Endothelial cell of umbilical vein (primary cell): ENCODE results near the gene SIDT1. TPM values are rescaled to one million over a fixed set of nuclear protein-coding genes. Genes with fewer than 3 reads are reported as not detected.

ENCODE experiments used
- BruUV-seq: library from RNA; stranded (reverse); fragments of 400-500 nt; replicated peaks from 2 replicates; lab custom pipeline; 2021; lab: Mats Ljungman, UMichigan
- CTCF ChIA-PET: fragments of 300-600, 350-600 bp; sonication (Branson Sonifier 250); formaldehyde crosslinking; loops from one replicate; lab custom pipeline; 2021; ENCODE audit warnings: antibody characterized with exemption, inconsistent platforms; lab: Charles Lee
- POLR2A ChIA-PET: fragments of 300-600, 350-600 bp; sonication (Branson Sonifier 250); formaldehyde crosslinking; loops from one replicate; lab custom pipeline; 2021; ENCODE audit warnings: antibody characterized with exemption, inconsistent platforms; lab: Charles Lee
- DNase-seq: peaks from one replicate; pipeline ENCODE4 v3.0.0-alpha.2; 2011; ENCODE audit warnings: low read depth, low spot score
- FAIRE-seq: peaks from 2 replicates; lab custom pipeline; 2011; peaks lifted over from hg19 to GRCh38; lab: Jason Lieb, UNC
- H2AFZ ChIP-seq: 2 replicates; pipeline ENCODE4 v1.6.0; 2012; ENCODE audit warnings: low read depth, low read length, control low read depth, inconsistent platforms
- H3K27ac ChIP-seq: 2 replicates; pipeline ENCODE4 v1.5.1; 2011; ENCODE audit warnings: low read depth, mild to moderate bottlenecking, control low read depth, low read length, moderate library complexity; ENCODE audit not compliant: insufficient read depth
- H3K27me3 ChIP-seq, 2 experiments: 2 replicates each; pipeline versions ENCODE4 v1.6.0 to v1.6.1; 2011; ENCODE audit warnings: low read length in 2 of 2, mixed read lengths in 1 of 2; ENCODE audit not compliant: control insufficient read depth in 2 of 2, insufficient read depth in 2 of 2
- H3K36me3 ChIP-seq, 2 experiments: 2 replicates in 1 of 2; 3 replicates in 1 of 2; pipeline ENCODE4 v1.5.1; 2011; ENCODE audit warnings: low read length in 2 of 2, mild to moderate bottlenecking in 1 of 2, moderate library complexity in 1 of 2; ENCODE audit not compliant: control insufficient read depth in 2 of 2, insufficient read depth in 2 of 2; ENCODE audit errors: extremely low read depth in 1 of 2
- H3K4me1 ChIP-seq: 3 replicates; pipeline ENCODE4 v1.5.1; 2011; ENCODE audit warnings: mild to moderate bottlenecking, low read length; ENCODE audit not compliant: control insufficient read depth, insufficient read depth; ENCODE audit errors: extremely low read depth
- H3K4me2 ChIP-seq: 2 replicates; pipeline ENCODE4 v1.6.1; 2011; ENCODE audit warnings: low read length, control low read depth, mixed read lengths; ENCODE audit not compliant: insufficient read depth
- H3K4me3 ChIP-seq, 3 experiments: fragments of 200-600 bp in 1 of 3; sonication (generic), shearing (Covaris generic) in 1 of 3; replicated peaks in 1 of 3; 2 replicates each; pipeline ENCODE4 v1.5.1; 2011 to 2016; ENCODE audit warnings: control low read depth in 3 of 3, low read length in 3 of 3, mild to moderate bottlenecking in 2 of 3, inconsistent platforms in 1 of 3, low read depth in 1 of 3, moderate library complexity in 1 of 3; ENCODE audit not compliant: insufficient read depth in 1 of 3
- H3K79me2 ChIP-seq: 2 replicates; pipeline ENCODE4 v1.6.0; 2012; ENCODE audit warnings: low read length, inconsistent platforms; ENCODE audit not compliant: control insufficient read depth, insufficient read depth
- H3K9ac ChIP-seq: replicated peaks from 2 replicates; pipeline ENCODE3; 2011; ENCODE audit warnings: low read length, control low read depth; ENCODE audit not compliant: insufficient read depth; ENCODE audit errors: extremely low read depth
- H3K9me1 ChIP-seq: replicated peaks from 3 replicates; pipeline ENCODE4 v1.6.0; 2011; ENCODE audit warnings: mild to moderate bottlenecking, low read length; ENCODE audit not compliant: control insufficient read depth, insufficient read depth; ENCODE audit errors: extremely low read depth
- H3K9me3 ChIP-seq: replicated peaks from 2 replicates; pipeline ENCODE4 v1.5.1; 2012; ENCODE audit warnings: low read length, inconsistent platforms; ENCODE audit not compliant: control insufficient read depth, insufficient read depth
- H4K20me1 ChIP-seq: replicated peaks from 2 replicates; pipeline ENCODE3; 2011; ENCODE audit warnings: mild to moderate bottlenecking, low read length; ENCODE audit not compliant: control insufficient read depth, insufficient read depth; ENCODE audit errors: extremely low read depth
- EZH2 ChIP-seq: IDR thresholded peaks from 2 replicates; pipeline ENCODE4 v1.6.1; 2012; ENCODE audit warnings: borderline replicate concordance, low read depth, mild to moderate bottlenecking, moderate library complexity, low read length, inconsistent platforms; ENCODE audit not compliant: severe bottlenecking
- dilution Hi-C: fragments of 300-500 bp; cut with MboI; formaldehyde crosslinking; loops from one replicate; pipeline ENCODE4 v1.15.0; 2019; ENCODE audit warnings: low sequenced_read_pairs; ENCODE audit not compliant: extremely low pct_ligation_motif_present
- intact Hi-C: fragments of 100-400 bp; cut with micrococcal nuclease; formaldehyde crosslinking; loops from one replicate; pipeline ENCODE4 v1.10.0; 2022
- polyA plus RNA-seq, 4 experiments: library from polyadenylated mRNA; depleted of rRNA in 3 of 4; stranded (reverse) in 3 of 4; unstranded in 1 of 4; fragments of >200 nt; gene quantifications; 2 replicates each; pipeline versions ENCODE4 v1.2.1 to v1.2.3, GENCODE V29; 2011 to 2012; ENCODE audit warnings: missing spikeins in 1 of 4
- total RNA-seq: library from RNA; stranded (reverse); gene quantifications from 2 replicates; pipeline ENCODE4 v1.2.3, GENCODE V29; 2021
- TF ChIP-seq, protein P1 (sequence below), 2 donors: IDR thresholded peaks; 1 replicate in 1 of 2; 2 replicates in 1 of 2; pipeline ENCODE4 v1.5.1; 2011; ENCODE audit warnings: low read length in 2 of 2, mild to moderate bottlenecking in 2 of 2, moderate library complexity in 2 of 2, control low read depth in 1 of 2, inconsistent platforms in 1 of 2, low read depth in 1 of 2; ENCODE audit not compliant: insufficient read depth in 1 of 2; ENCODE audit errors: extremely low read depth in 1 of 2
- TF ChIP-seq, protein P2 (sequence below): IDR thresholded peaks from 2 replicates; pipeline ENCODE4 v1.6.1; 2011; ENCODE audit not compliant: insufficient read depth, insufficient read length

The SIDT1 gene
- total and polyA plus RNA-seq, 2 donors (not counting 3 experiments of a cell fraction or from before 2014, with no cell fraction given), result 0.07 TPM; not detected in 1

DNA sequence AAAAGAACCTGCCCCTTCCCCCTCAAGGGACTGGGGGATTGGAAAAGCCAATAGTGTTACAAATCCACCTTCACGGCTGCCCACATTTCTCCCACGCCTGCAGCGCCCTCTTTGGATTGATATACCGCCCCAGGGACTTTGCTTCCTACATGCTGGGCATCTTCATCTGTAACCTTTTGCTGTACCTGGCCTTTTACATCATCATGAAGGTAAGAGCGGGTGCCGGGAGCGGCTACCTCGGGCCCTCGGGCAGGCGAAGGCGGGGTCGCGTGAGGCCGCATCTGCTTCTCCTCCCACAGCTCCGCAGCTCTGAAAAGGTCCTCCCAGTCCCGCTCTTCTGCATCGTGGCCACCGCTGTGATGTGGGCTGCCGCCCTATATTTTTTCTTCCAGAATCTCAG is 91.0 kb downstream of the SIDT1 start:
- dilution Hi-C loops (no loop called here), intact Hi-C loops (loop anchor here (10.0 kb wide), 1 partner anchor 289 kb away; no protein-coding TSS in a partner anchor)
- POLR2A ChIA-PET, result no interaction called here
- no TSS peak for BruUV-seq
- DNase-seq, result no peak
- peak overlapping the region; percentile 8 for H3K4me2 ChIP-seq
- peaks cover 4% of the 10 kb centered on the region for H3K4me1 ChIP-seq
- no peaks in the 10 kb centered on the region for H3K79me2 ChIP-seq
- FAIRE-seq, result no peak
- H3K9me1 ChIP-seq, result no peaks in the 10 kb centered on the region
- TF ChIP-seq, protein P1, sequence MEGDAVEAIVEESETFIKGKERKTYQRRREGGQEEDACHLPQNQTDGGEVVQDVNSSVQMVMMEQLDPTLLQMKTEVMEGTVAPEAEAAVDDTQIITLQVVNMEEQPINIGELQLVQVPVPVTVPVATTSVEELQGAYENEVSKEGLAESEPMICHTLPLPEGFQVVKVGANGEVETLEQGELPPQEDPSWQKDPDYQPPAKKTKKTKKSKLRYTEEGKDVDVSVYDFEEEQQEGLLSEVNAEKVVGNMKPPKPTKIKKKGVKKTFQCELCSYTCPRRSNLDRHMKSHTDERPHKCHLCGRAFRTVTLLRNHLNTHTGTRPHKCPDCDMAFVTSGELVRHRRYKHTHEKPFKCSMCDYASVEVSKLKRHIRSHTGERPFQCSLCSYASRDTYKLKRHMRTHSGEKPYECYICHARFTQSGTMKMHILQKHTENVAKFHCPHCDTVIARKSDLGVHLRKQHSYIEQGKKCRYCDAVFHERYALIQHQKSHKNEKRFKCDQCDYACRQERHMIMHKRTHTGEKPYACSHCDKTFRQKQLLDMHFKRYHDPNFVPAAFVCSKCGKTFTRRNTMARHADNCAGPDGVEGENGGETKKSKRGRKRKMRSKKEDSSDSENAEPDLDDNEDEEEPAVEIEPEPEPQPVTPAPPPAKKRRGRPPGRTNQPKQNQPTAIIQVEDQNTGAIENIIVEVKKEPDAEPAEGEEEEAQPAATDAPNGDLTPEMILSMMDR (IDR thresholded peaks at IDR 0.05; ENCODE audit: extremely low read depth in 1 of 2, insufficient read depth in 1 of 2, low read depth in 1 of 2, low read length in 2 of 2), result peak in 1 of 2 donors; percentile 15
- no peak for TF ChIP-seq EZH2
- no peak overlapping the region for H3K9ac ChIP-seq
- H4K20me1 ChIP-seq, result no peaks in the 10 kb centered on the region
- peaks cover 19 to 30% of the 10 kb centered on the region in 2 experiments for H3K27me3 ChIP-seq
- H3K27ac ChIP-seq, result no peak overlapping the region
- H3K36me3 ChIP-seq, result no peaks in the 10 kb centered on the region
- peak overlapping the region; percentile 47 for H2AFZ ChIP-seq
- CTCF ChIA-PET, result interaction anchor here (1.1 to 1.9 kb wide), 4 partner anchors 13 to 130 kb away, joined by 4 to 12 read pairs (median 5); no protein-coding TSS in a partner anchor
- H3K4me3 ChIP-seq, result no peak overlapping the region
- no peaks in the 10 kb centered on the region for H3K9me3 ChIP-seq

DNA sequence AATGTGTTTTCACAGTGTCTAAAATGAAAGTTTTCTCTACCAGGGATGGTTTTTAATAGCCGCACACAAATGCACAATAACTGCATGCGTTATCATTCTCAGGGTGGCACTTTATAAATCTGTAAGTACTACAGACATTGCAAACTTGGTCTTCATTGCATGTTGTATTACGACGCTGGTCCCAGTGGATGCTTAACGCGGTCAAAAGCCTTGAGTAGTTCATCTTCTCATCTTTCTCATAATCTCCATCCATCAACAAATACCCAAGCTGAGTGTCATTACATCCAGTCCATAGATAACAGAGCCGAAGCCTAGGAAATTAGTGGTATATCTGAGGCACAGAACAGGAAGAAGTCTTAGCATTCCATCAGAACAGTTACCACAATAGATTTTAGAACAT is 91.5 kb downstream of the SIDT1 start:
- no peaks in the 10 kb centered on the region for H3K36me3 ChIP-seq
- H3K79me2 ChIP-seq, result no peaks in the 10 kb centered on the region
- peak; percentile 52 for TF ChIP-seq EZH2
- TF ChIP-seq, protein P2, sequence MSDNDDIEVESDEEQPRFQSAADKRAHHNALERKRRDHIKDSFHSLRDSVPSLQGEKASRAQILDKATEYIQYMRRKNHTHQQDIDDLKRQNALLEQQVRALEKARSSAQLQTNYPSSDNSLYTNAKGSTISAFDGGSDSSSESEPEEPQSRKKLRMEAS, result no peak
- DNase-seq (no peak), FAIRE-seq (no peak)
- no peaks in the 10 kb centered on the region for H4K20me1 ChIP-seq
- H3K4me2 ChIP-seq, result no peak overlapping the region
- CTCF ChIA-PET, result interaction anchor here (1.4 to 1.9 kb wide), 2 partner anchors 128 to 131 kb away, joined by 5 to 12 read pairs; no protein-coding TSS in a partner anchor
- H3K9me3 ChIP-seq, result no peaks in the 10 kb centered on the region
- peaks cover 4% of the 10 kb centered on the region for H3K4me1 ChIP-seq
- no peak overlapping the region for H3K27ac ChIP-seq
- intact Hi-C loops, result loop anchor here (10.0 kb wide), 1 partner anchor 289 kb away; no protein-coding TSS in a partner anchor
- BruUV-seq, result no TSS peak
- H3K4me3 ChIP-seq, result no peak overlapping the region
- H2AFZ ChIP-seq, result no peak overlapping the region
- POLR2A ChIA-PET, result no interaction called here
- no peak overlapping the region for H3K9ac ChIP-seq
- dilution Hi-C loops, result no loop called here
- peaks cover 19 to 30% of the 10 kb centered on the region in 2 experiments for H3K27me3 ChIP-seq
- H3K9me1 ChIP-seq, result no peaks in the 10 kb centered on the region
